GM12878 (cell line): ENCODE results near the gene MPRIP. TPM values are rescaled to one million over a fixed set of nuclear protein-coding genes. Genes with fewer than 3 reads are reported as not detected.
"Not testable (repeated sequence)": the region's sequence is repeated elsewhere in the genome, so short reads cannot be mapped to it uniquely, and the experiment has no call there.

Experiments used
- ATAC-seq: fragments of 200-7000 bp; cut with Tn5 transposase; 3 replicates; pipeline ENCODE4 v1.9.1; 2020; ENCODE audit warnings: mild to moderate bottlenecking, moderate library complexity
- BruUV-seq: library from RNA; stranded (reverse); fragments of 400-500 nt; replicated peaks from 2 replicates; lab custom pipeline; 2021; lab: Mats Ljungman, UMichigan
- CTCF ChIA-PET: fragments of 300-600 bp; sonication (Branson Sonifier 250); formaldehyde crosslinking; extraction: SDS; loops from one replicate; lab custom pipeline; 2021; ENCODE audit warnings: inconsistent platforms; lab: Yijun Ruan, JAX
- POLR2A ChIA-PET: fragments of 350-600 bp; formaldehyde crosslinking; extraction: SDS; loops from one replicate; lab custom pipeline; 2021; ENCODE audit warnings: inconsistent platforms; lab: Charles Lee
- RAD21 ChIA-PET: fragments of 300-600 bp; sonication (Branson Sonifier 250); formaldehyde crosslinking; loops from one replicate; lab custom pipeline; 2023; ENCODE audit warnings: antibody characterized with exemption; ENCODE audit not compliant: unreplicated experiment; lab: Charles Lee
- SMC1A ChIA-PET: fragments of 300-600 bp; sonication (Branson Sonifier 250); formaldehyde crosslinking; loops from one replicate; lab custom pipeline; 2023; ENCODE audit not compliant: unreplicated experiment, uncharacterized antibody; lab: Charles Lee
- DNase-seq: peaks from one replicate; pipeline ENCODE4 v3.0.0-alpha.2; 2011; ENCODE audit warnings: low read depth, low spot score
- FAIRE-seq: peaks from 3 replicates; lab custom pipeline; 2011; peaks lifted over from hg19 to GRCh38; lab: Jason Lieb, UNC
- H2AFZ ChIP-seq: 2 replicates; pipeline ENCODE4 v1.6.0; 2011; ENCODE audit warnings: low read depth, low read length, control low read depth; ENCODE audit not compliant: control insufficient read depth
- H3K27ac ChIP-seq: 2 replicates; pipeline ENCODE4 v1.5.1; 2011; ENCODE audit warnings: control low read depth; ENCODE audit not compliant: control insufficient read depth, insufficient read depth
- H3K27me3 ChIP-seq, 2 experiments: replicated peaks in 1 of 2; 2 replicates each; pipeline versions ENCODE4 v1.6.0 to v1.6.1; 2011; ENCODE audit warnings: low read length in 1 of 2; ENCODE audit not compliant: control insufficient read depth in 2 of 2, insufficient read depth in 2 of 2
- H3K36me3 ChIP-seq, 2 experiments: 2 replicates each; pipeline ENCODE4 v1.5.1; 2011; ENCODE audit warnings: low read length in 1 of 2; ENCODE audit not compliant: control insufficient read depth in 2 of 2, insufficient read depth in 2 of 2
- H3K4me1 ChIP-seq: 2 replicates; pipeline ENCODE4 v1.6.1; 2011; ENCODE audit warnings: mild to moderate bottlenecking, low read length, moderate library complexity, mixed read lengths; ENCODE audit not compliant: control insufficient read depth, insufficient read depth
- H3K4me2 ChIP-seq: 2 replicates; pipeline ENCODE4 v1.6.0; 2011; ENCODE audit warnings: control low read depth; ENCODE audit not compliant: control insufficient read depth, insufficient read depth
- H3K4me3 ChIP-seq: fragments of 200-600 bp; sonication (generic); 2 replicates; pipeline ENCODE4 v1.5.1; 2016
- H3K79me2 ChIP-seq: 2 replicates; pipeline ENCODE4 v1.6.0; 2011; ENCODE audit warnings: low read length; ENCODE audit not compliant: control insufficient read depth, insufficient read depth
- H3K9ac ChIP-seq: 2 replicates; pipeline ENCODE4 v1.8.0; 2011; ENCODE audit warnings: low read length, control low read depth, mixed read lengths; ENCODE audit not compliant: control insufficient read depth, insufficient read depth
- H3K9me3 ChIP-seq: replicated peaks from 3 replicates; pipeline ENCODE4 v1.5.1; 2011; ENCODE audit warnings: mild to moderate bottlenecking, low read length; ENCODE audit not compliant: control insufficient read depth, insufficient read depth
- H4K20me1 ChIP-seq: 2 replicates; pipeline ENCODE4 v1.6.0; 2011; ENCODE audit not compliant: control insufficient read depth, insufficient read depth
- ATF3 ChIP-seq: IDR thresholded peaks from 2 replicates; pipeline ENCODE4 v1.6.1; 2011; ENCODE audit warnings: low read depth, mild to moderate bottlenecking, low read length, moderate library complexity, borderline replicate concordance; ENCODE audit errors: extremely low read depth
- FOXK2 ChIP-seq: fragments of 450-650 bp; IDR thresholded peaks from 2 replicates; pipeline ENCODE4 v1.6.1; 2017; ENCODE audit warnings: mild to moderate bottlenecking, moderate library complexity
- NR2C1 ChIP-seq: fragments of 450-650 bp; IDR thresholded peaks from 2 replicates; pipeline ENCODE4 v1.6.1; 2017; ENCODE audit warnings: antibody characterized with exemption, mild to moderate bottlenecking, moderate library complexity
- NR2C2 ChIP-seq: IDR thresholded peaks from 2 replicates; pipeline ENCODE4 v1.6.1; 2011; ENCODE audit warnings: borderline replicate concordance, low read depth; ENCODE audit not compliant: control insufficient read depth, insufficient read length
- NR2F1 ChIP-seq: fragments of 450-650 bp; conservative IDR thresholded peaks from 2 replicates; pipeline ENCODE4 v1.6.1; 2017; ENCODE audit warnings: mild to moderate bottlenecking
- RAD51 ChIP-seq: fragments of 450-650 bp; IDR thresholded peaks from 2 replicates; pipeline ENCODE4 v1.6.1; 2016; ENCODE audit warnings: moderate library complexity, mild to moderate bottlenecking, inconsistent platforms
- SMAD1 ChIP-seq: fragments of 450-650 bp; IDR thresholded peaks from 2 replicates; pipeline ENCODE4 v1.6.1; 2018; ENCODE audit warnings: mild to moderate bottlenecking, low read depth; ENCODE audit not compliant: partially characterized antibody
- WGBS: methylation state at CpG from one replicate; pipeline ENCODE4 v1.1.6; 2016; ENCODE audit warnings: low lambda C conversion rate; ENCODE audit not compliant: insufficient replicate concordance, insufficient coverage; ENCODE audit errors: missing lambda C conversion rate; 5-methylcytosine and 5-hydroxymethylcytosine counted together
- in situ Hi-C: fragments of 300-500 bp; cut with MboI; formaldehyde crosslinking; loops from 9 replicates; pipeline ENCODE4 v1.14.3; 2018; ENCODE audit warnings: mixed read lengths
- intact Hi-C: fragments of 100-400 bp; cut with micrococcal nuclease; formaldehyde crosslinking; loops from one replicate; pipeline ENCODE4 v1.14.2; 2022; ENCODE audit not compliant: unreplicated experiment
- polyA plus RNA-seq, 11 experiments: library from polyadenylated mRNA; depleted of rRNA in 4 of 11; unstranded in 6 of 11; stranded (reverse) in 5 of 11; fragments of >200 nt; fragmentation: Nextera tagmentation in 4 of 11; fragmentation: Illumina TruSeq in 1 of 11; extraction: Ambion mirVana in 4 of 11; extraction: Trizol in 1 of 11; gene quantifications; 1 replicate in 1 of 11; 2 replicates in 10 of 11; pipeline versions ENCODE4 v1.2.1 to v1.2.3, GENCODE V29; 2011 to 2016; ENCODE audit warnings: inconsistent platforms in 2 of 11, missing spikeins in 2 of 11, low read depth in 1 of 11
- total RNA-seq, 4 experiments: library from RNA; depleted of rRNA in 3 of 4; stranded (reverse); fragments of >200 nt in 3 of 4; fragmentation: Illumina TruSeq in 1 of 4; extraction: Trizol in 1 of 4; gene quantifications; 2 replicates each; pipeline versions ENCODE4 v1.2.1 to v1.2.3, GENCODE V29; 2013 to 2021
- TF ChIP-seq, protein P1 (sequence below): fragments of 450-650 bp; formaldehyde crosslinking; IDR thresholded peaks from 2 replicates; pipeline ENCODE4 v1.4.0; 2022; ENCODE audit warnings: mild to moderate bottlenecking, moderate library complexity

MPRIP gene
- total and polyA plus RNA-seq, 10 of the 15 experiments (the other 5 are each of a cell fraction or from before 2014, with no cell fraction given) = 16.5 to 168 (median 71.7) TPM

- TF ChIP-seq, protein P1, sequence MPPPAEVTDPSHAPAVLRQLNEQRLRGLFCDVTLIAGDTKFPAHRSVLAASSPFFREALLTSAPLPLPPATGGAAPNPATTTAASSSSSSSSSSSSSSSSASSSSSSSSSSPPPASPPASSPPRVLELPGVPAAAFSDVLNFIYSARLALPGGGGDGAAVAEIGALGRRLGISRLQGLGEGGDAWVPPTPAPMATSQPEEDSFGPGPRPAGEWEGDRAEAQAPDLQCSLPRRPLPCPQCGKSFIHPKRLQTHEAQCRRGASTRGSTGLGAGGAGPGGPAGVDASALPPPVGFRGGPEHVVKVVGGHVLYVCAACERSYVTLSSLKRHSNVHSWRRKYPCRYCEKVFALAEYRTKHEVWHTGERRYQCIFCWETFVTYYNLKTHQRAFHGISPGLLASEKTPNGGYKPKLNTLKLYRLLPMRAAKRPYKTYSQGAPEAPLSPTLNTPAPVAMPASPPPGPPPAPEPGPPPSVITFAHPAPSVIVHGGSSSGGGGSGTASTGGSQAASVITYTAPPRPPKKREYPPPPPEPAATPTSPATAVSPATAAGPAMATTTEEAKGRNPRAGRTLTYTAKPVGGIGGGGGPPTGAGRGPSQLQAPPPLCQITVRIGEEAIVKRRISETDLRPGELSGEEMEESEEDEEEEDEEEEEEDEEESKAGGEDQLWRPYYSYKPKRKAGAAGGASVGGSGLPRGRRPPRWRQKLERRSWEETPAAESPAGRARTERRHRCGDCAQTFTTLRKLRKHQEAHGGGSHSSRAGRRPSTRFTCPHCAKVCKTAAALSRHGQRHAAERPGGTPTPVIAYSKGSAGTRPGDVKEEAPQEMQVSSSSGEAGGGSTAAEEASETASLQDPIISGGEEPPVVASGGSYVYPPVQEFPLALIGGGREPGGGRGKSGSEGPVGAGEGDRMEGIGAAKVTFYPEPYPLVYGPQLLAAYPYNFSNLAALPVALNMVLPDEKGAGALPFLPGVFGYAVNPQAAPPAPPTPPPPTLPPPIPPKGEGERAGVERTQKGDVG (CRISPR knock-in tag) = no peak
- TF ChIP-seq RAD51 (no peak), FOXK2 (no peak), NR2C1 (no peak), ATF3 (no peak), NR2C2 (no peak), SMAD1 (no peak), NR2F1 (no peak)
These were observed 149.7 kb downstream of the MPRIP start (continued) for GRCh38 chr17:17191961-17192381.

DNA sequence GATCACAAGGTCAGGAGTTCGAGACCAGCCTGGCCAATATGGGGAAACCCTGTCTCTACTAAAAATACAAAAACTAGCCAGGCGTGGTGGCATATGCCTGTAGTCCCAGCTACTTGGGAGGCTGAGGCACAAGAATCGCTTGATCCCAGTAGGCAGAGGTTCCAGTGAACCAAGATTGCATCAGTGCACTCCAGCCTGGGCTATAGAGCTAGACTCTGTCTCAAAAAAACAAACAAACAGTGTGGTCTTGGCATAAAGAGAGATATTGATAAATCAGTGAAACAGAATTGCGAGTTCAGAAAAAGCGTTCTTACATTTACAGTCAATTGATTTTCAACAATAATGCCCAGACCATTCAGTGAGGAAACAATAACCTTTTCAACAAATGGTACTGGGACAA, 153.2 kb downstream of the MPRIP start:
- H2AFZ ChIP-seq, BruUV-seq, H4K20me1 ChIP-seq, H3K27ac ChIP-seq, RAD21 ChIA-PET, H3K36me3 ChIP-seq, H3K9ac ChIP-seq, DNase-seq, FAIRE-seq, ATAC-seq, H3K4me3 ChIP-seq, H3K27me3 ChIP-seq, intact Hi-C loops, H3K79me2 ChIP-seq, H3K9me3 ChIP-seq, H3K4me2 ChIP-seq, in situ Hi-C loops: not testable (repeated sequence)
- ChIA-PET POLR2A (interaction anchor here (1.3 kb wide), 1 partner anchor 14 kb away, joined by 5 read pairs; no protein-coding TSS in a partner anchor), SMC1A (interaction anchor here (0.7 to 1.8 kb wide), 5 partner anchors 9 to 53 kb away, joined by 3 to 4 read pairs (median 4); no protein-coding TSS in a partner anchor), CTCF (interaction anchor here (1.3 kb wide), 1 partner anchor 10 kb away, joined by 3 read pairs; the partner anchor contains the start of gene PLD6)
- 86% methylated on average over 5 of the region's 5 CpGs for WGBS
- H3K4me1 ChIP-seq = peaks cover 12% of the 10 kb centered on the region
